ENCODE measurements around the gene MT1X. TPM values are rescaled to one million over a fixed set of nuclear protein-coding genes. Genes with fewer than 3 reads are reported as not detected.

MT1X gene
- total and polyA plus RNA-seq, 2 of the 13 experiments (the other 11 are each of a cell fraction or from before 2014, with no cell fraction given): 19.7 to 288 TPM

DNA sequence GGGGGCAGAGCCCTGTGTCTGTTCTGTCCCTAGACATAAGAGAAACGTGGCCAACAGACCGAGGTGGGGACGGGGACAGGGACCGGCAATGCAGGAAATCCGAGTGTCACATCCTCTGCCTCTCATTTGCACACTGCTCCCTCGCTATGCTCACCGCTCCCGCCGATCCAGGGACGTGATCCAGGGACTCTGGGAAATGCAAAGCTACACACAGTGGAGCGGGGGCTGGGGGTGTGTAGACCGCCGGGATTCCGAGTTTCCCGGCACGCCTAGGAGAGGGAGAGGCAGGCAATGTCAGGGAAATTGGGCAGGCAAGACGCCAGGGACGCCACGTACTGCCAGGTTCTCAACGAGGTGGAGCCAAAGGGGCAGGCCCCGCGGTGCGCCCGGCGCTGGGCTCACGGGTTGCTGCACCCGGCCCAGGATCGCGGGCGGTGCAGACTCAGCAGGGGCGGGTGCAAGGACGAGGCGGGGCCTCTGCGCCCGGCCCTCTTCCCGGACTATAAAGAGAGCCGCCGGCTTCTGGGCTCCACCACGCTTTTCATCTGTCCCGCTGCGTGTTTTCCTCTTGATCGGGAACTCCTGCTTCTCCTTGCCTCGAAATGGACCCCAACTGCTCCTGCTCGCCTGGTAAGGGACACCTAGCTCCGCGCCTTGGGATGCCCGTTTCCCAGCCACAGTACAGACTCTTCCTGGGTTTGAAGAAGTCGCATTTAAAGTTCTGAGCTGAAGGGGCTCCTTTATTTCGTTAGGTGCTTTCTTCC is at the start of gene MT1X (continued):
- TF ChIP-seq, protein P1, sequence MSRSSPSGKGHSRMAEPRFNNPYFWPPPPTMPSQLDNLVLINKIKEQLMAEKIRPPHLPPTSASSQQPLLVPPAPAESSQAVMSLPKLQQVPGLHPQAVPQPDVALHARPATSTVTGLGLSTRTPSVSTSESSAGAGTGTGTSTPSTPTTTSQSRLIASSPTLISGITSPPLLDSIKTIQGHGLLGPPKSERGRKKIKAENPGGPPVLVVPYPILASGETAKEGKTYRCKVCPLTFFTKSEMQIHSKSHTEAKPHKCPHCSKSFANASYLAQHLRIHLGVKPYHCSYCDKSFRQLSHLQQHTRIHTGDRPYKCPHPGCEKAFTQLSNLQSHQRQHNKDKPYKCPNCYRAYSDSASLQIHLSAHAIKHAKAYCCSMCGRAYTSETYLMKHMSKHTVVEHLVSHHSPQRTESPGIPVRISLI (CRISPR knock-in tag; IDR thresholded peaks at IDR 0.05; ENCODE audit: borderline replicate concordance): peak; percentile 30; the same call in 1 of the 2 replicates
- TF ChIP-seq ZNF33B (CRISPR knock-in tag; IDR thresholded peaks at IDR 0.05): no peak
- TF ChIP-seq NAIF1 (CRISPR knock-in tag; IDR thresholded peaks at IDR 0.05; ENCODE audit: borderline replicate concordance): no peak
- 0 out of 2 replicates have a peak, but pooled peaks have one; percentile 26 for TF ChIP-seq TERF1 (CRISPR knock-in tag; IDR thresholded peaks at IDR 0.05)
- TF ChIP-seq, protein P2, sequence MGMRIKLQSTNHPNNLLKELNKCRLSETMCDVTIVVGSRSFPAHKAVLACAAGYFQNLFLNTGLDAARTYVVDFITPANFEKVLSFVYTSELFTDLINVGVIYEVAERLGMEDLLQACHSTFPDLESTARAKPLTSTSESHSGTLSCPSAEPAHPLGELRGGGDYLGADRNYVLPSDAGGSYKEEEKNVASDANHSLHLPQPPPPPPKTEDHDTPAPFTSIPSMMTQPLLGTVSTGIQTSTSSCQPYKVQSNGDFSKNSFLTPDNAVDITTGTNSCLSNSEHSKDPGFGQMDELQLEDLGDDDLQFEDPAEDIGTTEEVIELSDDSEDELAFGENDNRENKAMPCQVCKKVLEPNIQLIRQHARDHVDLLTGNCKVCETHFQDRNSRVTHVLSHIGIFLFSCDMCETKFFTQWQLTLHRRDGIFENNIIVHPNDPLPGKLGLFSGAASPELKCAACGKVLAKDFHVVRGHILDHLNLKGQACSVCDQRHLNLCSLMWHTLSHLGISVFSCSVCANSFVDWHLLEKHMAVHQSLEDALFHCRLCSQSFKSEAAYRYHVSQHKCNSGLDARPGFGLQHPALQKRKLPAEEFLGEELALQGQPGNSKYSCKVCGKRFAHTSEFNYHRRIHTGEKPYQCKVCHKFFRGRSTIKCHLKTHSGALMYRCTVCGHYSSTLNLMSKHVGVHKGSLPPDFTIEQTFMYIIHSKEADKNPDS (CRISPR knock-in tag; IDR thresholded peaks at IDR 0.05): no peak
- no peak; the same call in 1 of the 2 replicates for TF ChIP-seq CBX2 (IDR thresholded peaks at IDR 0.05; ENCODE audit: low read depth, low read length)
- TF ChIP-seq CBX2 (CRISPR knock-in tag; IDR thresholded peaks at IDR 0.05; ENCODE audit: low read depth): peak; percentile 78; the same call in 1 of the 2 replicates
- TF ChIP-seq, protein P3, sequence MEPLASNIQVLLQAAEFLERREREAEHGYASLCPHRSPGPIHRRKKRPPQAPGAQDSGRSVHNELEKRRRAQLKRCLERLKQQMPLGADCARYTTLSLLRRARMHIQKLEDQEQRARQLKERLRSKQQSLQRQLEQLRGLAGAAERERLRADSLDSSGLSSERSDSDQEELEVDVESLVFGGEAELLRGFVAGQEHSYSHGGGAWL (CRISPR knock-in tag; IDR thresholded peaks at IDR 0.05): no peak; the same call in 1 of the 2 replicates
- TF ChIP-seq GFI1 (CRISPR knock-in tag; IDR thresholded peaks at IDR 0.05; ENCODE audit: borderline replicate concordance): peak; percentile 68
- peak; percentile 80 for TF ChIP-seq ZNF768 (CRISPR knock-in tag; IDR thresholded peaks at IDR 0.05)
- no peak for TF ChIP-seq CREB3 (CRISPR knock-in tag; IDR thresholded peaks at IDR 0.05)
- TF ChIP-seq, protein P4, sequence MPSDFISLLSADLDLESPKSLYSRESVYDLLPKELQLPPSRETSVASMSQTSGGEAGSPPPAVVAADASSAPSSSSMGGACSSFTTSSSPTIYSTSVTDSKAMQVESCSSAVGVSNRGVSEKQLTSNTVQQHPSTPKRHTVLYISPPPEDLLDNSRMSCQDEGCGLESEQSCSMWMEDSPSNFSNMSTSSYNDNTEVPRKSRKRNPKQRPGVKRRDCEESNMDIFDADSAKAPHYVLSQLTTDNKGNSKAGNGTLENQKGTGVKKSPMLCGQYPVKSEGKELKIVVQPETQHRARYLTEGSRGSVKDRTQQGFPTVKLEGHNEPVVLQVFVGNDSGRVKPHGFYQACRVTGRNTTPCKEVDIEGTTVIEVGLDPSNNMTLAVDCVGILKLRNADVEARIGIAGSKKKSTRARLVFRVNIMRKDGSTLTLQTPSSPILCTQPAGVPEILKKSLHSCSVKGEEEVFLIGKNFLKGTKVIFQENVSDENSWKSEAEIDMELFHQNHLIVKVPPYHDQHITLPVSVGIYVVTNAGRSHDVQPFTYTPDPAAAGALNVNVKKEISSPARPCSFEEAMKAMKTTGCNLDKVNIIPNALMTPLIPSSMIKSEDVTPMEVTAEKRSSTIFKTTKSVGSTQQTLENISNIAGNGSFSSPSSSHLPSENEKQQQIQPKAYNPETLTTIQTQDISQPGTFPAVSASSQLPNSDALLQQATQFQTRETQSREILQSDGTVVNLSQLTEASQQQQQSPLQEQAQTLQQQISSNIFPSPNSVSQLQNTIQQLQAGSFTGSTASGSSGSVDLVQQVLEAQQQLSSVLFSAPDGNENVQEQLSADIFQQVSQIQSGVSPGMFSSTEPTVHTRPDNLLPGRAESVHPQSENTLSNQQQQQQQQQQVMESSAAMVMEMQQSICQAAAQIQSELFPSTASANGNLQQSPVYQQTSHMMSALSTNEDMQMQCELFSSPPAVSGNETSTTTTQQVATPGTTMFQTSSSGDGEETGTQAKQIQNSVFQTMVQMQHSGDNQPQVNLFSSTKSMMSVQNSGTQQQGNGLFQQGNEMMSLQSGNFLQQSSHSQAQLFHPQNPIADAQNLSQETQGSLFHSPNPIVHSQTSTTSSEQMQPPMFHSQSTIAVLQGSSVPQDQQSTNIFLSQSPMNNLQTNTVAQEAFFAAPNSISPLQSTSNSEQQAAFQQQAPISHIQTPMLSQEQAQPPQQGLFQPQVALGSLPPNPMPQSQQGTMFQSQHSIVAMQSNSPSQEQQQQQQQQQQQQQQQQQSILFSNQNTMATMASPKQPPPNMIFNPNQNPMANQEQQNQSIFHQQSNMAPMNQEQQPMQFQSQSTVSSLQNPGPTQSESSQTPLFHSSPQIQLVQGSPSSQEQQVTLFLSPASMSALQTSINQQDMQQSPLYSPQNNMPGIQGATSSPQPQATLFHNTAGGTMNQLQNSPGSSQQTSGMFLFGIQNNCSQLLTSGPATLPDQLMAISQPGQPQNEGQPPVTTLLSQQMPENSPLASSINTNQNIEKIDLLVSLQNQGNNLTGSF (CRISPR knock-in tag; IDR thresholded peaks at IDR 0.05): no peak; the same call in none of the 2 replicates
- no peak for TF ChIP-seq ZNF7 (CRISPR knock-in tag; IDR thresholded peaks at IDR 0.05)
- no peak; the same call in 1 of the 2 replicates for TF ChIP-seq FOXC1 (CRISPR knock-in tag; IDR thresholded peaks at IDR 0.05; ENCODE audit: borderline replicate concordance)
- no peak for TF ChIP-seq SOX6 (IDR thresholded peaks at IDR 0.05)
- TF ChIP-seq SOX6 (CRISPR knock-in tag; IDR thresholded peaks at IDR 0.05): peak; percentile 77

Data from HepG2 (cell line).